T-helper 17 cell (primary cell): Measurements from ENCODE around the gene XPC. TPM values are rescaled to one million over a fixed set of nuclear protein-coding genes. Genes with fewer than 3 reads are reported as not detected.
"Not testable (repeated sequence)": the region's sequence is repeated elsewhere in the genome, so short reads cannot be mapped to it uniquely, and the experiment has no call there.

ENCODE experiments used
- ATAC-seq: fragments of 150-1000 bp; cut with Tn5 transposase; 2 replicates; pipeline ENCODE4 v1.10.0; 2021; ENCODE audit warnings: mild to moderate bottlenecking, moderate library complexity
- DNase-seq, 3 donors: peaks; one replicate each; pipeline versions ENCODE4 v3.0.0 to v3.0.0-alpha.2; 2020 to 2021
- H3K9me3 ChIP-seq: one replicate; pipeline ENCODE4 v1.7.0; 2013; ENCODE audit warnings: low read length, mild to moderate bottlenecking; ENCODE audit not compliant: control insufficient read depth, poor library complexity, severe bottlenecking
- H3K27ac Mint-ChIP-seq: one replicate; pipeline ENCODE4 v1.8.0; 2022; ENCODE audit warnings: mild to moderate bottlenecking, moderate library complexity, mixed read lengths
- H3K27me3 Mint-ChIP-seq: one replicate; pipeline ENCODE4 v1.8.0; 2022; ENCODE audit warnings: mixed read lengths
- H3K36me3 Mint-ChIP-seq: one replicate; pipeline ENCODE4 v1.8.0; 2022; ENCODE audit warnings: low read depth, mixed read lengths
- H3K4me1 Mint-ChIP-seq: one replicate; pipeline ENCODE4 v1.8.0; 2022; ENCODE audit warnings: mild to moderate bottlenecking, mixed read lengths
- H3K4me3 Mint-ChIP-seq: one replicate; pipeline ENCODE4 v1.8.0; 2022; ENCODE audit warnings: mild to moderate bottlenecking, moderate library complexity, mixed read lengths
- total RNA-seq, 4 donors: library from RNA in 2 of 4; stranded (reverse) in 2 of 4; gene quantifications; one replicate each; pipeline ENCODE4 v1.2.3 and lab custom pipeline; 2022 to 2026

XPC gene
- total RNA-seq: 10 to 100 TPM; 65.0 to 76.4 TPM
- total RNA-seq (lab: John Stamatoyannopoulos, UW): 99.5 to 174 reads per million in 2 donors

DNA sequence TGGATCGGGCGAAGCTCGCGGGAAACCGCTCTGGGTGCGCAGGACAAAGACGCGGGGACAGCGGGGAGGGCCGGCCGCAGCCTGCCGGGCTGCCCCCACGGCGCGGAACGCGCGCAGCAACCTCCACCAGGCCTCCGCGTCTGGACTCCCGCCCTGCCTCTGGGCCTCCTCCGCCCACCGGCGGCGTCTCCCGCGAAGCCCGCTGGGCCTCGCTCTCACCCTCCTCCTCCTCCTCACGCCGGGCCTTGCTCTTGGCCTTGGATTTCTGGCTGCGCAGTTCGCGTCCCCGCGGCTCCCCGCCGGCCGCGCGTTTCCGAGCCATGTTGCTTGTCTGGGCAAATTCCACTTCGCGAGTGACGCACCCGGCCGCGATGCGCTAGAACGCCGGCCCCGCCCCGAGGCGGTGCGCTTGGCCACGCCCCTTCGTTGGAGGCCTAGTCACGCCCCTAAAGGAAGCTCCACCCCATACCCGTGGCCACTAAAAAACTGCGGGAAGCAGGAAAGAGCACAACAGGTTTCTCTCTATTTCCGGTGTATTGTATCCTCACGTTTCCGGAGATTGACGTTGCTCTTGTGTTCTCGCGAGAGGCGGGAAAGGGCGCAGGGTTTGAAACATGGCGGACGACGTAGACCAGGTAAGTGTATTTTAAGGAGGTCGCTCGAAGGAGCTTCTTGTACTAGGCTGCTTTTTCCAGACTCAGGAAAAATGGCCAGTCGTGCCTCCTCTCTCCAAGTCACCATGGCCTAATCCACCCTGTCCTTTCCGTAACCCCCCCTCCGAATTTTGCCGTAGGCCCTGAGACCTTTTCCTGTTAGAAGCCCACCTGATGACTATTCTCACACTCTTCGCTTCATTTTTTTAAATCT is at the start of gene XPC, which contains the start of gene LSM3:
TSS of gene XPC (minus strand) at position 355 of the 867 bp plus-strand sequence. CDS start at position 322, 33 bp downstream.
TSS of gene LSM3 (plus strand) at position 571 of the 867 bp plus-strand sequence. CDS start at position 615, 44 bp downstream.
- Mint-ChIP-seq H3K27ac (peak within 1 kb of the TSS; percentile 96), H3K4me1 (peaks cover 48% of the 10 kb centered on the region), H3K36me3 (peaks cover 3% of the 10 kb centered on the region), H3K27me3 (no peaks in the 10 kb centered on the region), H3K4me3 (peak within 1 kb of the TSS; percentile 99)
- DNase-seq (peak; percentile 96 to 98 (median 98)), ATAC-seq (peak; percentile 91)
- H3K9me3 ChIP-seq: no peaks in the 10 kb centered on the region

DNA sequence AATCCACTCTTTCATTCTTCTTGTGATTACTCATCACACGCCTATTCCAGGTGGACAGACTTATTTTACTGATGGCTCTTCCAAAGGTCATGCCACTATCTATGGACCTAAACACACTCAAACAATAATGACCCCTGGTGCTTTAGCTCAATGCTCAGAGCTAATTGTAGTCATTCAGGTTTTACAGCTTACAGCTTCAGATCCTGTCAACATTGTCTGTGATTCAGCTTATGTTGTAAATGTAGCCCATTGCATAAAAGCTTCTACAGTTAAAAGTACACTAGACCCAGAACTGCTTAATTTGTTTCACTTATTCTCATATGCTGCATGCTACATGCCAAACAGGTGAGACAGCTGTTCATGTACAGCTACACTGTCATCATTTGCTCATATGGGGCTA is 49.5 kb upstream of the XPC start:
- H3K36me3 Mint-ChIP-seq: peaks cover 7% of the 10 kb centered on the region
- H3K4me1 Mint-ChIP-seq: no peaks in the 10 kb centered on the region
- no peak overlapping the region for H3K27ac Mint-ChIP-seq
- DNase-seq (no peak), ATAC-seq (no peak)
- no peak overlapping the region for H3K4me3 Mint-ChIP-seq
- peaks cover 71% of the 10 kb centered on the region for H3K27me3 Mint-ChIP-seq
- no peaks in the 10 kb centered on the region for H3K9me3 ChIP-seq

DNA sequence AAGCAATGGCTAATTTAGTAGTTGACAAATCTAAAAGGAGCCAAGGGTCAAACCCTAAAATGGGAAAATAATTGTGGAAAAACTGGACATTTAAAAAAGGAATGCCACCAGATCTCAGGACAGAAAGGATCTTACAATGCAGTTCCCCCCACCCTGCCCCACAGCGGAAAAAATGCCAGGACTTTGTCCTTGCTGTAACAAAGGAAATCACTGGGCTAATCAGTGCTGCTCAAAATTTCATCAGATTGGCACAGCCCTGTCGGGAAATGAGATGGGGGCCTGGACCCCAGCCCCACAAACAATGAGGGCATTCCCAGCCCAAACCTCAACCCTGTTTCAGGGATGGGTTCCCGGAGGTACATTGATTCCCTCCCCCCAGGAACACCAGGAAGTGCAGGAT is 48.0 kb upstream of the XPC start:
- H3K9me3 ChIP-seq, ATAC-seq, H3K4me3 Mint-ChIP-seq, H3K36me3 Mint-ChIP-seq, H3K27ac Mint-ChIP-seq, DNase-seq, H3K4me1 Mint-ChIP-seq: not testable (repeated sequence)
- peaks cover 56% of the 10 kb centered on the region for H3K27me3 Mint-ChIP-seq

- Mint-ChIP-seq H3K4me3 (no peak overlapping the region), H3K27me3 (peaks cover 47% of the 10 kb centered on the region), H3K36me3 (no peaks in the 10 kb centered on the region), H3K4me1 (no peaks in the 10 kb centered on the region), H3K27ac (no peak overlapping the region)
- no peak for ATAC-seq
- no peak for DNase-seq
- no peaks in the 10 kb centered on the region for H3K9me3 ChIP-seq
Observed at GRCh38 chr3:14225421-14225820, 47.0 kb upstream of the XPC start.

- Mint-ChIP-seq H3K36me3 (no peaks in the 10 kb centered on the region), H3K4me3 (no peak overlapping the region), H3K27ac (no peak overlapping the region), H3K27me3 (peaks cover 41% of the 10 kb centered on the region), H3K4me1 (no peaks in the 10 kb centered on the region)
- H3K9me3 ChIP-seq: no peaks in the 10 kb centered on the region
- DNase-seq: no peak
- ATAC-seq: no peak
Observed at GRCh38 chr3:14224895-14225294, 46.5 kb upstream of the XPC start.

- Mint-ChIP-seq H3K27me3 (peaks cover 41% of the 10 kb centered on the region), H3K4me1 (no peaks in the 10 kb centered on the region), H3K27ac (no peak overlapping the region)
Observed at GRCh38 chr3:14223595-14223994, 45.2 kb upstream of the XPC start.

DNA sequence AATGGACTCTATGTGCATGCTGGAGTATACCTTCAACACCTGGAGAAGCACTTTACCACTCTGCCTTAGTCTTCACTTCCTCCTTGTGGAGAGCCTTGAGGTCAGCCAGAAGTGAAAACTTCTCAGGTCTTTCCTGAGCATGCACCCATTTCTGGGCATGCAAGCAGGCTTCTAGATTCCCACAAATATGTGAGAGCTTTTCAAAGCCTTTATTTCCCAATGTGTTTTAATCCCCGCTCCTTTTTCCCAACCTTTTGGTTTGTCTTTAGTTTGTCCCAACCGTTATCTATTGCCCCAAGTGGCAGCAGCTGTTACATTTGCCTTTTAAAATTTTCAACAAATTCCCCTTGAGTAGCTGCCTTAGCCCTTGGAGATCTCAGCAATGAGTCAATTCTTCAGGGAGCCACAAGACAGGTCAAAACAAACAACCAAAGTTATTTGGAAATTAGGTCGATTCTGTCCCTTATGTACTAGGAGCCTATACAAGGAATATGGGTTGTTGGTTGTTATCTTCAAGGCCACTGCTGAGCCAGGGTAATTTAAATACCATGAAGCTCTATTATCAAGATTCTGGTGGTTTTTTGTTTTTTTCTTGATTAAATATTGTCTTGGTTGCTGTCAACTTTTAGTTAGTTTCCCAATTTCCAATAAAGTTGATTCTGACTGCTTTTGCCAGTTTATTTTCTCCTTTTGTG is 44.6 kb upstream of the XPC start:
- H3K36me3 Mint-ChIP-seq: no peaks in the 10 kb centered on the region
- no peak overlapping the region for H3K4me3 Mint-ChIP-seq
- DNase-seq (no peak), ATAC-seq (no peak)
- peaks cover 35% of the 10 kb centered on the region for H3K27me3 Mint-ChIP-seq
- H3K9me3 ChIP-seq: no peaks in the 10 kb centered on the region
- H3K27ac Mint-ChIP-seq: no peak overlapping the region
- H3K4me1 Mint-ChIP-seq: no peaks in the 10 kb centered on the region

More at GRCh38 chr3:14223595-14223994, 45.2 kb upstream of the XPC start:
- H3K36me3 Mint-ChIP-seq: no peaks in the 10 kb centered on the region
- no peak for ATAC-seq
- no peaks in the 10 kb centered on the region for H3K9me3 ChIP-seq
- H3K4me3 Mint-ChIP-seq: no peak overlapping the region
- no peak for DNase-seq

DNA sequence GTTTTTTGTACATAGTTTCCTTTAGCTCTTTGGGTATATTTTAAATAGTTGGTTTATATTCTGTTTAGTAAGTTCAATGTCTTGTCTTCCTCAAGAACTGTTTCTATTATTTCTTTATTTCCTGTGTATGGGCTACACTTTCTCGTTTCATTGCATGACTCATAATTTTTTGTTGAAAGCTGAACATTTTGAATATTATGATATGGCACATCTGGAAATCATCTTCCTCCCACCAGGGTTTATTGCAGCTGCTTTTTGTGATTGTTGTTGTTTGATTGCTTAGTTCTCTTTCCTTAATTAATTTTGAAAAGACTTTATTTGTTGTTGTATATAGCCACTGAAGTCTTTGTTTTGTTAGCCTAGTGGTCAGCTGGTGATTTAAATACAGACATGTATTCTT is 44.1 kb upstream of the XPC start:
- H3K9me3 ChIP-seq: no peaks in the 10 kb centered on the region
- Mint-ChIP-seq H3K4me1 (no peaks in the 10 kb centered on the region), H3K4me3 (no peak overlapping the region), H3K27ac (no peak overlapping the region), H3K27me3 (peaks cover 29% of the 10 kb centered on the region), H3K36me3 (no peaks in the 10 kb centered on the region)
- ATAC-seq: no peak
- no peak for DNase-seq

GRCh38 chr3:14221902-14222301 is 43.5 kb upstream of the XPC start:
- Mint-ChIP-seq H3K27me3 (peaks cover 25% of the 10 kb centered on the region), H3K36me3 (no peaks in the 10 kb centered on the region), H3K27ac (no peak overlapping the region), H3K4me3 (no peak overlapping the region), H3K4me1 (no peaks in the 10 kb centered on the region)
- no peak for DNase-seq
- no peaks in the 10 kb centered on the region for H3K9me3 ChIP-seq
- no peak for ATAC-seq

DNA sequence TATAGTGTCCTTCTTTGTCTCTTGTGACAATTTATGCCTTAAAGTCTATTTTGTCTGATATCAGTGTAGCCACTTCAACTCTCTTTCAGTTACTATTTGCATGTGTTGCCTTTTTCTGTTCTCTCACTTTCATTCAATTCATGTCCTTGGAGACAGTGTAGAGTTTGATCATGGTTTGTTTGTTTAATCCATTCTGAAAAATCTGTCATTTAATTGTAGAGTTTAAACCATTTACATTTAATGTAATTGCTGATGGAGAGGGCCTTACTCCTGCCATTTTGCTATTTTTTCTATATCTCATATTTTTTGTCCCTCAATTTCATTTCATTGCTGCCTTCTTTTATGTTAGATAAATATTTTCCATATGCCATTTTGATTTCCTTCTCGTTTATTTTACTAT is 42.5 kb upstream of the XPC start:
- ATAC-seq (no peak), DNase-seq (no peak)
- Mint-ChIP-seq H3K27ac (no peak overlapping the region), H3K4me3 (no peak overlapping the region), H3K36me3 (no peaks in the 10 kb centered on the region), H3K4me1 (no peaks in the 10 kb centered on the region), H3K27me3 (peaks cover 15% of the 10 kb centered on the region)
- H3K9me3 ChIP-seq: no peaks in the 10 kb centered on the region

DNA sequence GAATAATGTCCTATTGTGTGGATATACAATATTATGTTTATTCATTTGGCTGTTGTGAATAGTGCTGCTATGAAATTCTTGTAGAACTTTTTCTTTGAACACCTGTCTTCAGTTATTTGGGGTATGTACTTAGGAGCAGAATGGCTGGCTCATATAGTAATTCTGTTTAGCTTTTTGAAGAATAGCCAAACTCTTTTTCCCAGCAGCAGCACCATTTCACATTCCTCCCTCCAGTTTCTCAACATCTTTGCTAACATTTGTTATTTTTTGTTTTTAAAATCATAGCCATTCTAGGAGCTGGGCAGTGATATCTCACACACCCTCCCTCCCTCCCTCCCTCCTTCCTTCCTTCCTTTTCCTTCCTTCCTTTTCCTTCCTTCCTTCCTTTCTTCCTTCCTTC is 40.0 kb upstream of the XPC start:
- no peak for DNase-seq
- no peak overlapping the region for H3K4me3 Mint-ChIP-seq
- no peaks in the 10 kb centered on the region for H3K4me1 Mint-ChIP-seq
- no peaks in the 10 kb centered on the region for H3K9me3 ChIP-seq
- ATAC-seq: no peak
- H3K27ac Mint-ChIP-seq: no peak overlapping the region
- H3K27me3 Mint-ChIP-seq: no peaks in the 10 kb centered on the region
- H3K36me3 Mint-ChIP-seq: no peaks in the 10 kb centered on the region

- no peaks in the 10 kb centered on the region for H3K36me3 Mint-ChIP-seq
- DNase-seq (peak in 1 of 3 donors; percentile 26), ATAC-seq (peak; percentile 80)
- no peaks in the 10 kb centered on the region for H3K4me1 Mint-ChIP-seq
- peak overlapping the region; percentile 46 for H3K4me3 Mint-ChIP-seq
- no peaks in the 10 kb centered on the region for H3K9me3 ChIP-seq
- no peaks in the 10 kb centered on the region for H3K27me3 Mint-ChIP-seq
- H3K27ac Mint-ChIP-seq: peak overlapping the region; percentile 6
Observed at GRCh38 chr3:14216257-14217048, 38.1 kb upstream of the XPC start.

DNA sequence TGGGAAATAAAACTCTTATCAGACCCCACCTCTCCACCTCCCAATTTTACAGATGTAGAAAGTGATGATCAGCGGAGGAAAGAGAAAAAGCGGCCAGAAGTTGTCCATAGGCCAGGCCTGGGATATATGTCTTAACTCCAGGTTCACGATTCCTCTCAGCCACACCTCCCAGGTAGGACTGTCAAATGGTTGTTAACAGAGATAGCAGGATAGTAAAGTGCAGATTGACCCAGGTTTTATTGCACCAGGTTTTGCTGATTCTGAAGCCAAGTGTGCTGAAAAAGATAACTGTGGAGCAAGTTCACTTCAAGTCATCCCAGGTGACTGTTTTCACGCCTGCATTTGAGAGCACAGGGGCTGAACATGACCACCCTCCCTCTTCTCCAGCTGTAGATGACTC is 36.4 kb upstream of the XPC start:
- no peaks in the 10 kb centered on the region for H3K36me3 Mint-ChIP-seq
- ATAC-seq (no peak), DNase-seq (no peak)
- H3K9me3 ChIP-seq: no peaks in the 10 kb centered on the region
- H3K27ac Mint-ChIP-seq: no peak overlapping the region
- H3K4me3 Mint-ChIP-seq: no peak overlapping the region
- no peaks in the 10 kb centered on the region for H3K27me3 Mint-ChIP-seq
- H3K4me1 Mint-ChIP-seq: no peaks in the 10 kb centered on the region
